HCT116 (cell line): ENCODE measurements around the gene TBX2. TPM values are rescaled to one million over a fixed set of nuclear protein-coding genes. Genes with fewer than 3 reads are reported as not detected.
A peak's percentile ranks its signal among the peaks of the same experiment; 100 is the strongest.

ENCODE experiments used
- ATAC-seq: fragments of 200-7000 bp; cut with Tn5 transposase; 2 replicates; pipeline ENCODE4 v1.9.1; 2020; ENCODE audit warnings: mild to moderate bottlenecking, moderate library complexity
- BruUV-seq: library from RNA; stranded (reverse); fragments of 400-500 nt; replicated peaks from 2 replicates; lab custom pipeline; 2021; lab: Mats Ljungman, UMichigan
- CTCF ChIA-PET: fragments of 300-600 bp; sonication (Branson Sonifier 250); formaldehyde crosslinking; loops from one replicate; lab custom pipeline; 2021; ENCODE audit warnings: antibody characterized with exemption; lab: Charles Lee
- POLR2A ChIA-PET: fragments of 300-600, 350-600 bp; sonication (Branson Sonifier 250); formaldehyde crosslinking; loops from one replicate; lab custom pipeline; 2021; ENCODE audit warnings: antibody characterized with exemption; lab: Charles Lee
- RAD21 ChIA-PET, 2 experiments: fragments of 300-600 bp; sonication (Branson Sonifier 250); formaldehyde crosslinking; loops; one replicate each; lab custom pipeline; 2023; ENCODE audit warnings: low total read pairs in 2 of 2; ENCODE audit not compliant: uncharacterized antibody in 2 of 2, unreplicated experiment in 2 of 2, low non-redundant PET in 1 of 2; lab: Charles Lee
- DNase-seq: peaks from one replicate; pipeline ENCODE4 v3.0.0-alpha.2; 2010; ENCODE audit warnings: low read depth, low spot score
- H2AFZ ChIP-seq: fragments of 200-600 bp; shearing (Covaris generic), sonication (generic); 2 replicates; pipeline ENCODE4 v1.6.1; 2017; ENCODE audit warnings: low read depth, mixed run types, mixed read lengths, antibody characterized with exemption, low read length; ENCODE audit not compliant: poor library complexity, severe bottlenecking
- H3K27ac ChIP-seq: 2 replicates; pipeline ENCODE4 v1.5.1; 2012; ENCODE audit warnings: low read depth, low read length
- H3K27me3 ChIP-seq: fragments of 200-600 bp; sonication (generic); 2 replicates; pipeline ENCODE4 v1.6.1; 2016; ENCODE audit warnings: mixed run types, low read length, mixed read lengths; ENCODE audit not compliant: insufficient read depth
- H3K36me3 ChIP-seq, 2 experiments: fragments of 200-500 bp in 1 of 2; fragments of 200-600 bp in 1 of 2; sonication (Bioruptor generic) in 1 of 2; sonication (generic) in 1 of 2; 2 replicates each; pipeline versions ENCODE4 v1.5.1 to v1.6.1; 2014 to 2016; ENCODE audit warnings: low read length in 2 of 2, inconsistent platforms in 1 of 2, mixed read lengths in 1 of 2, mixed run types in 1 of 2; ENCODE audit not compliant: insufficient read depth in 2 of 2, control insufficient read depth in 1 of 2
- H3K4me1 ChIP-seq, 2 experiments: fragments of 200-600 bp in 1 of 2; sonication (generic) in 1 of 2; 2 replicates each; pipeline versions ENCODE4 v1.5.1 to v1.6.1; 2012 to 2017; ENCODE audit warnings: low read length in 2 of 2, inconsistent platforms in 1 of 2, mild to moderate bottlenecking in 1 of 2, mixed read lengths in 1 of 2, mixed run types in 1 of 2, moderate library complexity in 1 of 2; ENCODE audit not compliant: insufficient read depth in 2 of 2, control insufficient read depth in 1 of 2
- H3K4me2 ChIP-seq: fragments of 200-600 bp; sonication (generic); 2 replicates; pipeline ENCODE4 v1.6.1; 2017; ENCODE audit warnings: mixed run types, low read length, mixed read lengths
- H3K4me3 ChIP-seq, 2 experiments: fragments of 200-600 bp in 1 of 2; sonication (generic) in 1 of 2; replicated peaks in 1 of 2; 2 replicates each; pipeline ENCODE4 v1.5.1; 2011 to 2016; ENCODE audit warnings: low read length in 2 of 2, control low read depth in 1 of 2, low read depth in 1 of 2, mild to moderate bottlenecking in 1 of 2, mixed read lengths in 1 of 2, mixed run types in 1 of 2
- H3K79me2 ChIP-seq: fragments of 200-600 bp; sonication (generic); 2 replicates; pipeline ENCODE4 v1.6.1; 2017; ENCODE audit warnings: mild to moderate bottlenecking, mixed run types, low read length, moderate library complexity, mixed read lengths; ENCODE audit not compliant: insufficient read depth
- H3K9ac ChIP-seq: fragments of 200-600 bp; sonication (generic); 2 replicates; pipeline ENCODE4 v1.6.1; 2016; ENCODE audit warnings: low read length, mixed read lengths
- H3K9me2 ChIP-seq: fragments of 200-600 bp; sonication (generic), shearing (Covaris generic); 2 replicates; pipeline ENCODE4 v1.6.1; 2017; ENCODE audit warnings: mixed run types, mild to moderate bottlenecking, moderate library complexity; ENCODE audit not compliant: insufficient read depth
- H3K9me3 ChIP-seq, 2 experiments: fragments of 200-500 bp in 1 of 2; fragments of 200-600 bp in 1 of 2; sonication (Bioruptor generic) in 1 of 2; sonication (generic) in 1 of 2; 2 replicates each; pipeline ENCODE4 v1.6.1; 2014 to 2017; ENCODE audit warnings: low read length in 2 of 2, mixed read lengths in 2 of 2, inconsistent platforms in 1 of 2, low read depth in 1 of 2, mild to moderate bottlenecking in 1 of 2, mixed run types in 1 of 2, moderate library complexity in 1 of 2; ENCODE audit not compliant: control insufficient read depth in 1 of 2, insufficient read depth in 1 of 2
- H4K20me1 ChIP-seq: fragments of 200-600 bp; sonication (generic), shearing (Covaris generic); 2 replicates; pipeline ENCODE4 v1.6.1; 2017; ENCODE audit warnings: mixed run types, mild to moderate bottlenecking, moderate library complexity; ENCODE audit not compliant: insufficient read depth
- CBX3 ChIP-seq: IDR thresholded peaks from 2 replicates; pipeline ENCODE4 v1.6.1; 2012; ENCODE audit warnings: low read depth
- CEBPB ChIP-seq: IDR thresholded peaks from 2 replicates; pipeline ENCODE4 v1.6.1; 2012; ENCODE audit warnings: low read depth
- CTCF ChIP-seq, 3 experiments: fragments of 200-600 bp in 1 of 3; sonication (generic) in 1 of 3; IDR thresholded peaks in 2 of 3; conservative IDR thresholded peaks in 1 of 3; 2 replicates each; pipeline ENCODE4 v1.5.1; 2012 to 2017; ENCODE audit warnings: low read depth in 2 of 3, low read length in 2 of 3, antibody characterized with exemption in 1 of 3, borderline replicate concordance in 1 of 3, control low read depth in 1 of 3, mild to moderate bottlenecking in 1 of 3, mixed read lengths in 1 of 3, mixed run types in 1 of 3, moderate library complexity in 1 of 3; ENCODE audit not compliant: insufficient read depth in 1 of 3
- ELF1 ChIP-seq: IDR thresholded peaks from 2 replicates; pipeline ENCODE4 v1.6.1; 2012; ENCODE audit warnings: low read depth, borderline replicate concordance
- EZH2 ChIP-seq: fragments of 200-600 bp; sonication (generic); IDR thresholded peaks from 2 replicates; pipeline ENCODE4 v1.6.1; 2017; ENCODE audit warnings: antibody characterized with exemption, mixed run types
- EZH2phosphoT487 ChIP-seq: fragments of 200-600 bp; IDR thresholded peaks from 2 replicates; pipeline ENCODE4 v1.6.1; 2018; ENCODE audit warnings: antibody characterized with exemption, borderline replicate concordance
- FOSL1 ChIP-seq: IDR thresholded peaks from 2 replicates; pipeline ENCODE4 v1.6.1; 2012; ENCODE audit warnings: low read depth
- POLR2A ChIP-seq: IDR thresholded peaks from 2 replicates; pipeline ENCODE4 v1.7.0; 2011; ENCODE audit warnings: borderline replicate concordance; ENCODE audit not compliant: insufficient read depth, insufficient read length; ENCODE audit errors: extremely low read depth
- RAD21 ChIP-seq: IDR thresholded peaks from 2 replicates; pipeline ENCODE4 v1.6.1; 2012; ENCODE audit warnings: low read depth, mild to moderate bottlenecking
- SIN3A ChIP-seq: IDR thresholded peaks from 2 replicates; pipeline ENCODE4 v1.6.1; 2012; ENCODE audit warnings: low read depth
- SP1 ChIP-seq: IDR thresholded peaks from 2 replicates; pipeline ENCODE4 v1.6.1; 2012; ENCODE audit warnings: low read depth
- SRF ChIP-seq: IDR thresholded peaks from 2 replicates; pipeline ENCODE4 v1.6.1; 2012; ENCODE audit warnings: low read depth
- TCF7L2 ChIP-seq: IDR thresholded peaks from 2 replicates; pipeline ENCODE4 v1.7.0; 2011; ENCODE audit warnings: borderline replicate concordance, inconsistent platforms; ENCODE audit not compliant: insufficient read depth, insufficient read length; ENCODE audit errors: extremely low read depth
- YY1 ChIP-seq: IDR thresholded peaks from 2 replicates; pipeline ENCODE4 v1.6.1; 2011; ENCODE audit warnings: low read length, low read depth, moderate library complexity, mild to moderate bottlenecking; ENCODE audit not compliant: insufficient replicate concordance; ENCODE audit errors: extremely low read depth
- ZFX ChIP-seq: fragments of 450-650 bp; IDR thresholded peaks from 2 replicates; pipeline ENCODE4 v1.6.1; 2017
- ZNF274 ChIP-seq: fragments of 200-500 bp; sonication (Bioruptor generic); IDR thresholded peaks from 2 replicates; pipeline ENCODE4 v1.6.1; 2014; ENCODE audit warnings: mild to moderate bottlenecking, low read depth, low read length, inconsistent platforms
- intact Hi-C: fragments of 100-400 bp; cut with micrococcal nuclease; formaldehyde crosslinking; loops from 2 replicates; pipeline ENCODE4 v1.10.0; 2022
- total RNA-seq: library from RNA; stranded (reverse); gene quantifications from one replicate; pipeline ENCODE4 v1.2.1, GENCODE V29; 2021; ENCODE audit not compliant: unreplicated experiment
- TF ChIP-seq, protein P1 (sequence below): IDR thresholded peaks from 2 replicates; pipeline ENCODE4 v1.6.1; 2012
- TF ChIP-seq, protein P2 (sequence below): IDR thresholded peaks from 2 replicates; pipeline ENCODE4 v1.6.1; 2012; ENCODE audit warnings: low read depth

The TBX2 gene
- total RNA-seq, 1 experiment from 2014 or later: 0.71 TPM

GRCh38 chr17:61412143-61412859, 12.7 kb downstream of the TBX2 start (continued):
- no peak for TF ChIP-seq EZH2
- peak; percentile 48 for TF ChIP-seq ZFX
- TF ChIP-seq EZH2phosphoT487: no peak
- TF ChIP-seq YY1: no peak

GRCh38 chr17:61412860-61413660, 13.4 kb downstream of the TBX2 start:
- Histone ChIP-seq H3K79me2 (no peaks in the 10 kb centered on the region), H3K27me3 (no peaks in the 10 kb centered on the region), H3K4me1 (peaks cover 59 to 71% of the 10 kb centered on the region in 2 experiments), H3K4me2 (peak overlapping the region; percentile 93), H2AFZ (peak overlapping the region; percentile 63), H3K9ac (peak overlapping the region; percentile 75), H3K27ac (peak overlapping the region; percentile 97), H3K9me2 (no peaks in the 10 kb centered on the region), H3K9me3 (no peaks in the 10 kb centered on the region), H4K20me1 (no peaks in the 10 kb centered on the region), H3K4me3 (peak overlapping the region; percentile 54 to 64), H3K36me3 (no peaks in the 10 kb centered on the region)
- BruUV-seq: TSS peak; percentile 53
- RAD21 ChIA-PET: interaction anchor here (0.6 to 2.1 kb wide), 9 partner anchors 11 to 696 kb away, joined by 3 to 11 read pairs (median 3); no protein-coding TSS in a partner anchor
- DNase-seq (no peak), ATAC-seq (no peak)
- CTCF ChIA-PET: interaction anchor here (0.5 to 5.0 kb wide), 18 partner anchors 11 to 761 kb away, joined by 3 to 60 read pairs (median 7); no protein-coding TSS in a partner anchor
- POLR2A ChIA-PET: no interaction called here
- intact Hi-C loops: loop anchor here (1.0 to 5.0 kb wide), 9 partner anchors 138 to 696 kb away; partner anchors contain the start of gene MED13
- TF ChIP-seq, protein P1, sequence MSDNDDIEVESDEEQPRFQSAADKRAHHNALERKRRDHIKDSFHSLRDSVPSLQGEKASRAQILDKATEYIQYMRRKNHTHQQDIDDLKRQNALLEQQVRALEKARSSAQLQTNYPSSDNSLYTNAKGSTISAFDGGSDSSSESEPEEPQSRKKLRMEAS: no peak
- TF ChIP-seq CBX3: no peak
- no peak for TF ChIP-seq SIN3A
- no peak for TF ChIP-seq TCF7L2
- no peak for TF ChIP-seq SP1
- TF ChIP-seq, protein P2, sequence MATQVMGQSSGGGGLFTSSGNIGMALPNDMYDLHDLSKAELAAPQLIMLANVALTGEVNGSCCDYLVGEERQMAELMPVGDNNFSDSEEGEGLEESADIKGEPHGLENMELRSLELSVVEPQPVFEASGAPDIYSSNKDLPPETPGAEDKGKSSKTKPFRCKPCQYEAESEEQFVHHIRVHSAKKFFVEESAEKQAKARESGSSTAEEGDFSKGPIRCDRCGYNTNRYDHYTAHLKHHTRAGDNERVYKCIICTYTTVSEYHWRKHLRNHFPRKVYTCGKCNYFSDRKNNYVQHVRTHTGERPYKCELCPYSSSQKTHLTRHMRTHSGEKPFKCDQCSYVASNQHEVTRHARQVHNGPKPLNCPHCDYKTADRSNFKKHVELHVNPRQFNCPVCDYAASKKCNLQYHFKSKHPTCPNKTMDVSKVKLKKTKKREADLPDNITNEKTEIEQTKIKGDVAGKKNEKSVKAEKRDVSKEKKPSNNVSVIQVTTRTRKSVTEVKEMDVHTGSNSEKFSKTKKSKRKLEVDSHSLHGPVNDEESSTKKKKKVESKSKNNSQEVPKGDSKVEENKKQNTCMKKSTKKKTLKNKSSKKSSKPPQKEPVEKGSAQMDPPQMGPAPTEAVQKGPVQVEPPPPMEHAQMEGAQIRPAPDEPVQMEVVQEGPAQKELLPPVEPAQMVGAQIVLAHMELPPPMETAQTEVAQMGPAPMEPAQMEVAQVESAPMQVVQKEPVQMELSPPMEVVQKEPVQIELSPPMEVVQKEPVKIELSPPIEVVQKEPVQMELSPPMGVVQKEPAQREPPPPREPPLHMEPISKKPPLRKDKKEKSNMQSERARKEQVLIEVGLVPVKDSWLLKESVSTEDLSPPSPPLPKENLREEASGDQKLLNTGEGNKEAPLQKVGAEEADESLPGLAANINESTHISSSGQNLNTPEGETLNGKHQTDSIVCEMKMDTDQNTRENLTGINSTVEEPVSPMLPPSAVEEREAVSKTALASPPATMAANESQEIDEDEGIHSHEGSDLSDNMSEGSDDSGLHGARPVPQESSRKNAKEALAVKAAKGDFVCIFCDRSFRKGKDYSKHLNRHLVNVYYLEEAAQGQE: no peak
- TF ChIP-seq EZH2phosphoT487: no peak
- no peak for TF ChIP-seq YY1
- no peak for TF ChIP-seq POLR2A
- no peak for TF ChIP-seq CEBPB
- no peak for TF ChIP-seq SRF
- no peak for TF ChIP-seq RAD21
- no peak for TF ChIP-seq EZH2
- no peak for TF ChIP-seq FOSL1
- TF ChIP-seq ELF1: no peak
- no peak for TF ChIP-seq CTCF (IDR thresholded peaks at IDR 0.05 in 2 of 3, conservative IDR thresholded peaks at IDR 0.05 in 1 of 3; ENCODE audit: borderline replicate concordance in 1 of 3, insufficient read depth in 1 of 3, low read depth in 2 of 3, low read length in 2 of 3)
- TF ChIP-seq ZFX: no peak; the same call in 1 of the 2 replicates
- TF ChIP-seq ZNF274: no peak
